HG02763 (cell line): ENCODE measurements around the gene HOXD3.

Experiments
- ATAC-seq: cut with Tn5 transposase; IDR thresholded peaks from one replicate; pipeline ENCODE4 v1.9.1; 2021; ENCODE audit warnings: mild to moderate bottlenecking, moderate library complexity; ENCODE audit not compliant: unreplicated experiment

The HOXD3 gene

DNA sequence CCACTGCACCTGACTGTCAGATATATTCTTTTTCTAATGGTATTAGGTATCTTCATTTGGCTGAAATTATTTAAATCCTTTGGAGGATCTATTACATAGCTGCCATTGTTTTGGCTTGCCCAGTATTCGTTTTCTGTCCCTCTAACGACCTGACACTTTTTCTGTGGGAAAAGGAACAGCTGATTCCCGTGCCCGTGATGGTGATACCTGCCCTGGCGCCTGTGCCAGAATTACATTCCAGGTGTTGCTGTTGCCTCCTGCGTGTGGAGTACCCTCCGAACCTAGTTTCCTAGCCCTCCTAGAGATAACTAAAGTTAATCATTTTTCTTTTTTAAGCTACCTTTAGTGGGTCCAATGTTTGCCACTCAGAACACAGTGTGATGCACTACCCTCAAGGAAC, 45.4 kb downstream of the HOXD3 start:
- ATAC-seq = no peak

DNA sequence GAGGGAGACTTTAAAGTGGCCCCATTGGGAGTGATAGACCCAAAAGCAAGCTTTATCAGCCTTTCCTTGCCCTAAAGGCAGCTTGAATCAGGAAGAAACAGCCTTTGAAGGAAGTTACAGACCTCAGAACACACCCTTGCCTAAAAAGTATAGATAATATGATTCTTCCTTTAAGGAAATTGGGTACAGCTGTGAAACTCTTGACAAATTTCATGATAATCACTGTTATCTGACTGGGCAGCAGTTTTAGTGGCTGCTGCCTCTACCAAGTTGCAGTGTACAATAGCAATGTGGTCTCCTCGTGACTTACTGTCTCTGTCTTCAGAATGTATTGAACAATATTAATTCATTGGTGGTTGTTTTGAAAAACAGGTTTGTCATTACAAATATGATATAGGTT, 48.0 kb downstream of the HOXD3 start:
- no peak for ATAC-seq

DNA sequence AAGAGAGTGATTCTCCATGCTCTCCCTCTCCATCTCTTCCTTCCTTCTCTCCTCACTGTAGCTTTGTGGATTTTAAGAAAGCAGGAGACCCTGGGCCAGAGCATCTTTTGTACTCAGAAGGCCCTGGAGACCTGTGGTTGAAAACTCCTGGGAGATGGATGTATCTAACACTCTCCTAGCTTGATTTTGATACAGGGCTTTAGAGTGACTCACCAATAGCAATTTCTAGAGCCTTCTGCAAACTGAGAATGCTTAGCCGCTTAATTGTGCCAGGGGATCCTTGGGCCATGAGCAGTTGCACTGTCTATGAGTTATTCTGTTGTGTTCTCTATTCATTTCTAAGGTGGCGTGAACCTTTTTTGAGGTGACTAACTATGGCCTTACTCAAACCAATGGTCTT, 49.0 kb downstream of the HOXD3 start:
- ATAC-seq = no peak

DNA sequence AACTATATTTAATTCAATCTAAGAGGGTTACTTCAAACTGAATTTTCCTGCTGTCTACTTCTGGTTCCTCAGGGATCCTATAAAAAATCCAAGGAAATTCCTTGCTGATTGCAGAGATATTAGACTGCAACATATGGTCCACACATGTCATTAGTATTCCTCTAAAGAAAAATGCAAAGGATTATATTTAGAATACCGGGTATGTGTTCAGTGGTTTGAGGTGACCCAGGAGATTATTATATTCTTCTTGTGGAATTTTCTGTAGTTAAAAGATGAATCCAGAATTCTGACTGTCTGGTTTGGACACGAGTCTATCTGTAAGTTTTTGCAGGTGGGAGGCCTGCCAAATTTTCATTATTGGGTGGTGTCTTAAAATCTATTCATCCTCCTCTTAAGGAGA, 49.6 kb downstream of the HOXD3 start:
- ATAC-seq = no peak

DNA sequence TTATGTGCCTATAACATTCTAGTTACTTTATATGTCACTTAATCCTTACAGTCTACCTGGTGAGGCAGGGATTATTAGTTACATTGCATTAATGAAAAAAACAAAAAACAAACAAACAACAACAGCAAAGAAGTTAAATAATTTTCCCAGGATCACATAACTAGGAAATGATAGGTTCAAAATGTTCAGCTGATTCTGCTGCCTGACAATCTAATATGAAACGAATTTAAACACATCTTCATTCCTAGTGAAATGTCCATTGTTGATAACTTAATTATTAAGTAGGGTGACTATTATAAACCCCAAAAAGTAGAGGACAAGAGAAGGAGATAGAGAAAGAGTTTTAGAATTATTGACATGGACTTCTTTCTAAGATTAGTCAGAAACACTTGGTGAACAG, 54.0 kb downstream of the HOXD3 start:
- no peak for ATAC-seq

DNA sequence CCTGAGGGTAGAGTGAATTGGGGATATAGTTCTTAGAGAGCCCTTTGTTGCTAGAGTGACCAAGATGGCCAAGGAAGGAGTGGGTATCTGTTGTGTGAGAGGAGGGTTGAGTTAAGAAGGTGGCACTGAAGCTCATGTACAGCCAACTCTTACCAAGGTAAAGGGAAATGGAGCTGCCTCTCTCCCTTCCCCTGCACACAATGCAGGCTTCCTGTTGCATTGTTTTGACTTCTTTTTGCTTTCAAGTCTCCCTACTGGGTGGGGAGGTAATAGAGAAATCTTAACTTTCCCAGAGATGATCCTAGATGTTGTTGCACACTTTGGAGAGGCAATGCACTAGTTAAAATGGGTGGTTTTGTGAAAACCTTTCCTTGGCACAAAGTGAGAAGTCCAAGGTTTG, 55.2 kb downstream of the HOXD3 start:
- ATAC-seq = no peak

DNA sequence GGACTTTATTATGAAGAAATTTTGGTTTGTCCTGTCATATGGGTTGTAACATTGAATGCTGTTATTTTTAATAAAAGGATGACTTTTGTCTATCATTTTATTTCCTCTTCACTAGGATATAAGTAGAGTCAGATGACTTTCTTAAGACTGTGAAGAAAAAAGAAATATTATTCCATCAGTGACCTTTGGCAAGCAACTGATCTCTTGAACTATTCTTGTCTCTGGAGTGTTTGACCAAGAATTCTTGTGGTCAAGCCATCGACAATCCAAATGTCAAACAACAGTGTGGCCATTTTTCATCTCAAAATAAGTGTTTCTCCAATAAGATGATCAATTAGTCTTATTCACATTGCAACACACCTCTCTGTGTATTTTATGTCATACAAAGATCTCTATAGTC, 56.3 kb downstream of the HOXD3 start:
- ATAC-seq = no peak
